Transverse colon (tissue), 3 donors: Measurements from ENCODE around the gene SNTG2.

Experiments
- EP300 ChIP-seq: sonication (generic); formaldehyde crosslinking; IDR thresholded peaks from one replicate; pipeline ENCODE4 v1.6.1; 2017; ENCODE audit warnings: antibody characterized with exemption, low read depth
- POLR2A ChIP-seq: fragments of 450-650 bp; IDR thresholded peaks from one replicate; pipeline ENCODE4 v1.6.1; 2016; ENCODE audit warnings: antibody characterized with exemption, mild to moderate bottlenecking, moderate library complexity
- TF ChIP-seq, protein P1 (sequence below), 5 experiments: fragments of 200-600 bp in 3 of 5; fragments of 450-650 bp in 2 of 5; sonication (generic) in 3 of 5; IDR thresholded peaks; 1 replicate in 2 of 5; 2 replicates in 3 of 5; pipeline ENCODE4 v1.5.1; 2016 to 2017; ENCODE audit warnings: antibody characterized with exemption in 5 of 5, inconsistent platforms in 3 of 5, mild to moderate bottlenecking in 2 of 5, moderate library complexity in 1 of 5

DNA sequence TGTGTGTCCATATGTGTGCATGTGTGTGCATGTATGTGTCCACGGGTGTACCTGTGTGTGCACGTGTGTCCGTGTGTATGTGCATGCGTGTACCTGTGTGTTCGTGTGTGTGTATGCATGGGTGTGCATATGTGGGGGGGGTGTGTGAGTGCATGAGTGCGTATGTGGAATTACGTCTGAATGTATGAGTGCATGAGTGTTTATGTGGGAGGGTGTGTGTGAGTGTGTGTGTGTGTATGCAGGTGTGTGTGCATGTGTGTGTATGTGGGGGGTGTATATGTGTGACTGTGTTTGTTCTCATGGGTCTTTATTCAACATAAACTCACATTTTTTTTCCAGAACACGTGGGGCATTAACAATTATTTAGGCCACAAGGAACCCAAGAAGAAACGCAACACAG, 208.4 kb downstream of the SNTG2 start:
- TF ChIP-seq, protein P1, sequence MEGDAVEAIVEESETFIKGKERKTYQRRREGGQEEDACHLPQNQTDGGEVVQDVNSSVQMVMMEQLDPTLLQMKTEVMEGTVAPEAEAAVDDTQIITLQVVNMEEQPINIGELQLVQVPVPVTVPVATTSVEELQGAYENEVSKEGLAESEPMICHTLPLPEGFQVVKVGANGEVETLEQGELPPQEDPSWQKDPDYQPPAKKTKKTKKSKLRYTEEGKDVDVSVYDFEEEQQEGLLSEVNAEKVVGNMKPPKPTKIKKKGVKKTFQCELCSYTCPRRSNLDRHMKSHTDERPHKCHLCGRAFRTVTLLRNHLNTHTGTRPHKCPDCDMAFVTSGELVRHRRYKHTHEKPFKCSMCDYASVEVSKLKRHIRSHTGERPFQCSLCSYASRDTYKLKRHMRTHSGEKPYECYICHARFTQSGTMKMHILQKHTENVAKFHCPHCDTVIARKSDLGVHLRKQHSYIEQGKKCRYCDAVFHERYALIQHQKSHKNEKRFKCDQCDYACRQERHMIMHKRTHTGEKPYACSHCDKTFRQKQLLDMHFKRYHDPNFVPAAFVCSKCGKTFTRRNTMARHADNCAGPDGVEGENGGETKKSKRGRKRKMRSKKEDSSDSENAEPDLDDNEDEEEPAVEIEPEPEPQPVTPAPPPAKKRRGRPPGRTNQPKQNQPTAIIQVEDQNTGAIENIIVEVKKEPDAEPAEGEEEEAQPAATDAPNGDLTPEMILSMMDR (IDR thresholded peaks at IDR 0.05): no peak
- TF ChIP-seq POLR2A: no peak
- TF ChIP-seq EP300: no peak
